Right lobe of liver (tissue), 4 donors: ENCODE data around the gene MSS51.

Experiments used
- POLR2A ChIP-seq: fragments of 450-650 bp; IDR thresholded peaks from one replicate; pipeline ENCODE4 v1.6.1; 2017; ENCODE audit warnings: antibody characterized with exemption, mild to moderate bottlenecking
- TF ChIP-seq, protein P1 (sequence below), 4 donors: fragments of 200-600 bp in 3 of 4; fragments of 450-650 bp in 1 of 4; IDR thresholded peaks; one replicate each; pipeline versions ENCODE4 v1.5.1 to v1.8.0; 2016 to 2022; ENCODE audit warnings: antibody characterized with exemption in 4 of 4, mild to moderate bottlenecking in 2 of 4
- donor health status: DM: no; HTN: no; CAD: no.
- donor health status: DM: no; HTN: no; CAD: no.
- donor health status: DM: no; HTN: yes; CAD: no.

DNA sequence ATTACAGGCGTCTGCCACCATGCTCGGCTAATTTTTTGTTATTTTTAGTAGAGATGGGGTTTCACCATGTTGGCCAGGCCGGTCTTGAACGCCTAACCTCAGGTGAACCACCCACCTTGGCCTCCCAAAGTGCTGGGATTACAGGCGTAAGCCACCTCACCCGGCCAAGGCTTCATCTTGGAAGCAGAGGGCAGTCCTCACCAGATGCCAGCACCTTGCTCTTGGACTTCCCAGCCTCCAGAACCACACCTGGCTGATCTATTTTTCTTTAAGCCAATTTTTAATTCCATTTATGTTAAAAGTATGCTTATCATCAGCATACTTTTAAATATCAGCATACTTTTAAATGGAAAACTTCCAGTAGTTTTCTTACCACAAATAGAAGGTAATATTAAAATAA lies 31.7 kb downstream of the MSS51 start:
- TF ChIP-seq, protein P1, sequence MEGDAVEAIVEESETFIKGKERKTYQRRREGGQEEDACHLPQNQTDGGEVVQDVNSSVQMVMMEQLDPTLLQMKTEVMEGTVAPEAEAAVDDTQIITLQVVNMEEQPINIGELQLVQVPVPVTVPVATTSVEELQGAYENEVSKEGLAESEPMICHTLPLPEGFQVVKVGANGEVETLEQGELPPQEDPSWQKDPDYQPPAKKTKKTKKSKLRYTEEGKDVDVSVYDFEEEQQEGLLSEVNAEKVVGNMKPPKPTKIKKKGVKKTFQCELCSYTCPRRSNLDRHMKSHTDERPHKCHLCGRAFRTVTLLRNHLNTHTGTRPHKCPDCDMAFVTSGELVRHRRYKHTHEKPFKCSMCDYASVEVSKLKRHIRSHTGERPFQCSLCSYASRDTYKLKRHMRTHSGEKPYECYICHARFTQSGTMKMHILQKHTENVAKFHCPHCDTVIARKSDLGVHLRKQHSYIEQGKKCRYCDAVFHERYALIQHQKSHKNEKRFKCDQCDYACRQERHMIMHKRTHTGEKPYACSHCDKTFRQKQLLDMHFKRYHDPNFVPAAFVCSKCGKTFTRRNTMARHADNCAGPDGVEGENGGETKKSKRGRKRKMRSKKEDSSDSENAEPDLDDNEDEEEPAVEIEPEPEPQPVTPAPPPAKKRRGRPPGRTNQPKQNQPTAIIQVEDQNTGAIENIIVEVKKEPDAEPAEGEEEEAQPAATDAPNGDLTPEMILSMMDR (IDR thresholded peaks at IDR 0.05), result no peak
- TF ChIP-seq POLR2A, result no peak
